Ascending aorta (tissue), 2 donors: ENCODE measurements around the gene PRKCA. TPM values are rescaled to one million over a fixed set of nuclear protein-coding genes. Genes with fewer than 3 reads are reported as not detected.

Experiments used
- DNase-seq, 2 donors: peaks; one replicate each; pipeline ENCODE4 v3.0.0-alpha.2; 2019; ENCODE audit warnings: low spot score in 2 of 2
- H3K27ac ChIP-seq, 2 donors: fragments of 200-600 bp; sonication (generic); one replicate each; pipeline ENCODE4 v1.5.1; 2016 to 2017; ENCODE audit warnings: mild to moderate bottlenecking in 1 of 2
- H3K27me3 ChIP-seq: fragments of 200-600 bp; sonication (generic); one replicate; pipeline ENCODE4 v1.5.1; 2017
- H3K36me3 ChIP-seq, 2 donors: fragments of 200-600 bp; sonication (generic); one replicate each; pipeline ENCODE4 v1.5.1; 2016
- H3K4me1 ChIP-seq, 2 donors: fragments of 200-600 bp; sonication (generic); one replicate each; pipeline ENCODE4 v1.5.1; 2016 to 2017; ENCODE audit warnings: mild to moderate bottlenecking in 1 of 2
- H3K4me3 ChIP-seq, 2 donors: fragments of 200-600 bp; sonication (generic); one replicate each; pipeline ENCODE4 v1.5.1; 2016 to 2017; ENCODE audit warnings: mild to moderate bottlenecking in 1 of 2
- H3K9me3 ChIP-seq, 2 donors: fragments of 200-600 bp; sonication (generic); one replicate each; pipeline ENCODE4 v1.5.1; 2016
- intact Hi-C: fragments of 100-400 bp; cut with DNase I; formaldehyde crosslinking; loops from one replicate; pipeline ENCODE4 v1.15.1; 2023
- total RNA-seq: library from RNA; depleted of rRNA; stranded (reverse); fragments of >200 nt; gene quantifications from one replicate; pipeline ENCODE4 v1.1.0, GENCODE V29; 2016
- TF ChIP-seq, protein P1 (sequence below), 3 experiments: fragments of 200-600 bp in 2 of 3; fragments of 450-650 bp in 1 of 3; sonication (generic) in 2 of 3; IDR thresholded peaks; one replicate each; pipeline ENCODE4 v1.5.1; 2016 to 2019; ENCODE audit warnings: antibody characterized with exemption in 3 of 3, mild to moderate bottlenecking in 1 of 3, moderate library complexity in 1 of 3

PRKCA gene
- total RNA-seq, 1 donor from 2014 or later, result 3.2 TPM

DNA sequence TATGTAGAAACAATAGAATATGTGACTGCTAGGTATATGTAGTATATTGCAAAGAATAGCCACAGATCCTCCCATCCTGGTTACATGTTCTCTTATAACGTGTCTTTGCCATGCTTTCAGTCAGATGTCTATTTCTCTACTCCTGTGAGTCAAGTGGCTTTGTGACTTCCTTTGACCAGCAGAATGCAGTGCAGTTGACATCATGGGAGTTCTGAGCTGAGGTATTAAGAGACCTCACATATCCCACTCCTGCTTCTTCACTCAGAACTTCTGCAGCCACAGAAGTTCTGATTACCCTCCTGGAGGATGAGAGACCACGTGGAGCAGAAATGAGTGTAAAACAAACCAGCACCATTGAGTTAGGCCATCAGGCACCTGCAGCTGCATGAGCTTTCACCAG is 222.5 kb downstream of the PRKCA start:
- TF ChIP-seq, protein P1, sequence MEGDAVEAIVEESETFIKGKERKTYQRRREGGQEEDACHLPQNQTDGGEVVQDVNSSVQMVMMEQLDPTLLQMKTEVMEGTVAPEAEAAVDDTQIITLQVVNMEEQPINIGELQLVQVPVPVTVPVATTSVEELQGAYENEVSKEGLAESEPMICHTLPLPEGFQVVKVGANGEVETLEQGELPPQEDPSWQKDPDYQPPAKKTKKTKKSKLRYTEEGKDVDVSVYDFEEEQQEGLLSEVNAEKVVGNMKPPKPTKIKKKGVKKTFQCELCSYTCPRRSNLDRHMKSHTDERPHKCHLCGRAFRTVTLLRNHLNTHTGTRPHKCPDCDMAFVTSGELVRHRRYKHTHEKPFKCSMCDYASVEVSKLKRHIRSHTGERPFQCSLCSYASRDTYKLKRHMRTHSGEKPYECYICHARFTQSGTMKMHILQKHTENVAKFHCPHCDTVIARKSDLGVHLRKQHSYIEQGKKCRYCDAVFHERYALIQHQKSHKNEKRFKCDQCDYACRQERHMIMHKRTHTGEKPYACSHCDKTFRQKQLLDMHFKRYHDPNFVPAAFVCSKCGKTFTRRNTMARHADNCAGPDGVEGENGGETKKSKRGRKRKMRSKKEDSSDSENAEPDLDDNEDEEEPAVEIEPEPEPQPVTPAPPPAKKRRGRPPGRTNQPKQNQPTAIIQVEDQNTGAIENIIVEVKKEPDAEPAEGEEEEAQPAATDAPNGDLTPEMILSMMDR (IDR thresholded peaks at IDR 0.05), result no peak
- Histone ChIP-seq H3K27me3 (no peaks in the 10 kb centered on the region), H3K9me3 (no peaks in the 10 kb centered on the region), H3K4me1 (no peaks in the 10 kb centered on the region), H3K36me3 (no peaks in the 10 kb centered on the region), H3K27ac (no peak overlapping the region), H3K4me3 (no peak overlapping the region)
- no peak for DNase-seq
- intact Hi-C loops, result no loop called here

DNA sequence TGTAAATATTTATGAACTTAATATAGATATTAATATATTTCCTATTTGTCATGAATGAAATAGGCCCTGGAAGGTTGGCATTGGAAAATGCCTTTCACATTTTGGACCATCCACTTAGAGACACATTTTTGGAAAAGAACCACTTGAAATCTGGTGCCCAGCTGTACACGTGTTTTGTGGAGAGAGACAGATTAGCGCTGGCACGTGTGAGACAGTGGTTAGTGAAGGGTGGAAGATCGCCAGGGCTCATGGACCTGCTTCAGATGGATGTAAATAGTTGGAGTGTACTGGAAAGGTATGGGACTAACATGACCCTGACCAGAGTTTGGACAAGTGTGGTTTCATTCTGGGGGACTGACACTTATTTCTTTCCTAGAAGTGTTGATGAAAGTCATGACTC is 222.9 kb downstream of the PRKCA start:
- intact Hi-C loops, result no loop called here
- TF ChIP-seq, protein P1 (IDR thresholded peaks at IDR 0.05), result no peak
- H3K27me3 ChIP-seq, result no peaks in the 10 kb centered on the region
- no peaks in the 10 kb centered on the region for H3K4me1 ChIP-seq
- H3K4me3 ChIP-seq, result no peak overlapping the region
- no peak overlapping the region for H3K27ac ChIP-seq
- DNase-seq, result no peak
- H3K36me3 ChIP-seq, result no peaks in the 10 kb centered on the region
- no peaks in the 10 kb centered on the region for H3K9me3 ChIP-seq

DNA sequence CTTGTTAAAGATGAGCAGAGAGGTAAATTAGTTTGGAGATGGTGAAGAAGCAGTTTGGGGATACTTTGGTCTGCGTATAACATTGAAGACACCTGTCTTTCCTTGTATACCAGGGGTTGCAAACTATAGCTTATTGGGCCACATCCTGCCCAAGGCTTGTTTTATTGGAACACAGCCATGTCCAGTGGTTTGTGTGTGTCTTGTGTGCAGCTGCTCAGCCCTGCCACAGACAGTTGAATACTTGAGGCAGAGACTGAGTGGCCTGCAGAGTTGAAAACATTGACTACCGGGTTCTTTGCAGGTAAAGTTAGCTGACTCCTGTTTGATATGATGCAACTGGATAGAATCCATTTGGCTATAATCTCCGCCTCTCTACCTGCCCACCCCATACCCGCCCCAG is 224.4 kb downstream of the PRKCA start:
- H3K27ac ChIP-seq, result no peak overlapping the region
- no peak for DNase-seq
- H3K4me1 ChIP-seq, result no peaks in the 10 kb centered on the region
- H3K36me3 ChIP-seq, result no peaks in the 10 kb centered on the region
- H3K27me3 ChIP-seq, result no peaks in the 10 kb centered on the region
- TF ChIP-seq, protein P1 (IDR thresholded peaks at IDR 0.05), result no peak
- H3K4me3 ChIP-seq, result no peak overlapping the region
- intact Hi-C loops, result no loop called here
- no peaks in the 10 kb centered on the region for H3K9me3 ChIP-seq

DNA sequence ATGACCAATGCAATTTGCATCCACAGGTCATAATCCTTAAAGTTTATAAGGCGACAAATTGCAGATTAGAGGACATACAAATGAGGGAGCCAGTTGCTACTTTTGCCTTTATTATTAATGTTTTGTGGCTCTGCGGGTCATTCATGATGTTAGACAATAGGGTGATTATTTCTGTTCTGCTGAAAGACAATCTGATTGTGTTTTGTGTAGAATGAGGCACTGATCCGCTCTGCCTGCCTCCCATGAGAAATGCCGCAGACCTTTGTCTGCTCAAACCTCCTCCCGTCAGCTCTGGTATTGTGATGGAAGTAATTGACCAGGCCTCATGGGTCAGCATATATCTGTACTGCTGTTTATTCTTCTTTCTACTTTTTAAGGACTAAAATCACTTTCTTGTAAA is 224.9 kb downstream of the PRKCA start:
- intact Hi-C loops, result no loop called here
- Histone ChIP-seq H3K4me3 (no peak overlapping the region), H3K27ac (no peak overlapping the region), H3K9me3 (no peaks in the 10 kb centered on the region), H3K27me3 (no peaks in the 10 kb centered on the region), H3K36me3 (no peaks in the 10 kb centered on the region), H3K4me1 (no peaks in the 10 kb centered on the region)
- TF ChIP-seq, protein P1 (IDR thresholded peaks at IDR 0.05), result no peak
- no peak for DNase-seq

DNA sequence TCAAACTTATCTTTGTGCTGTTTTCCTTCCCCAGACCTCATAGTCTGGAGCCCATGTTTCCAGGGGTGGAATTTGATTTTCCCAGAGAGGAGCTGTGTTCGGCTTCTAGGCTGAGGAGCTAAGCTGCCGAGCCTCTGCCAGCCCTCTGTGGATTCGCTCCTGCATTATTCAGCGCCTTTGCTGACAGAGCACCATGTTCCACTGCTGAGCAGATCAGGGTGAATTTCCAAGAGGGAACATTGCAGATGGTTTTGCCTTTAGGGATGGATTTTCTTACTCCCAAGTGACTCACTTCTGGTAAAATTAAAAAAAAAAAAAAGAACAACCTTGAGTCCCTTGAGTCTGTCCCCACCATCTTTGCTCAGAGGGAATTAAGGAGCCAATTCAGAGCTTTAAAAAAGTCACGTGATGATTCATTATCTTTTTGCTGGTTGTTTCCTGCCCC is 229.5 kb downstream of the PRKCA start:
- no peaks in the 10 kb centered on the region for H3K27me3 ChIP-seq
- H3K4me1 ChIP-seq, result no peaks in the 10 kb centered on the region
- H3K36me3 ChIP-seq, result no peaks in the 10 kb centered on the region
- H3K27ac ChIP-seq, result no peak overlapping the region
- TF ChIP-seq, protein P1 (IDR thresholded peaks at IDR 0.05), result no peak
- H3K9me3 ChIP-seq, result no peaks in the 10 kb centered on the region
- intact Hi-C loops, result no loop called here
- no peak for DNase-seq
- no peak overlapping the region for H3K4me3 ChIP-seq

DNA sequence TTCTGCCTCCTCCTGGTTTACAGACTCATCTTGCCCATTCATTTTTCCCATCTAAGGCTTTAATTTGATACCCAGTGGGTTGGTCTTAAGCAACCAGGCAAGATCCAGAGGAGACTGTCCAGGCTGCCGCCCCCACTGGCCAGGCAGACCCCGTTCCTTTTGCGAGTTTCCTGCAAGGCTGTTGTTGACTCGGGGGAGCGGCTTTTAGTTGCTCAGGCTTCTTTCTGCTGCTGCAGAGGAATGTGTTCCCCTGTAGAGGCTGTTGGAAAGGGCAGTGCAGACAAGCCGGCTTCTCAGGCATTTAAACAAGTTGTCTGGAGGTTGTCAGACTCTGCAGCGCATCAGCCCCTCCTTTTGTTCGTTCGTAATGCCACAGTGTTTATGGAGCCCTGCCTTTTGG is 231.2 kb downstream of the PRKCA start:
- Histone ChIP-seq H3K27ac (no peak overlapping the region), H3K4me1 (no peaks in the 10 kb centered on the region), H3K4me3 (no peak overlapping the region), H3K9me3 (no peaks in the 10 kb centered on the region), H3K36me3 (no peaks in the 10 kb centered on the region), H3K27me3 (no peaks in the 10 kb centered on the region)
- DNase-seq, result no peak
- TF ChIP-seq, protein P1 (IDR thresholded peaks at IDR 0.05), result no peak
- intact Hi-C loops, result no loop called here
